GM08714 (cell line): ENCODE results near the gene RGS19.
"Not testable (repeated sequence)": the region's sequence is repeated elsewhere in the genome, so short reads cannot be mapped to it uniquely, and the experiment has no call there.

Source experiments
- H3K4me3 ChIP-seq: fragments of 200-500 bp; sonication (Bioruptor generic); 2 replicates; pipeline ENCODE4 v1.5.1; 2014; ENCODE audit warnings: mild to moderate bottlenecking, low read length, inconsistent platforms
- ZNF274 ChIP-seq: IDR thresholded peaks from 2 replicates; pipeline ENCODE4 v1.6.1; 2012; ENCODE audit warnings: mild to moderate bottlenecking, low read depth, low read length

The RGS19 gene

GRCh38 chr20:64092258-64093012 lies 13.1 kb upstream of the RGS19 start:
- no peak overlapping the region for H3K4me3 ChIP-seq
- no peak for TF ChIP-seq ZNF274

- TF ChIP-seq ZNF274: no peak
- no peak overlapping the region for H3K4me3 ChIP-seq
These were observed 12.5 kb upstream of the RGS19 start for GRCh38 chr20:64091770-64092169.

GRCh38 chr20:64091340-64091739 lies 12.0 kb upstream of the RGS19 start:
- no peak for TF ChIP-seq ZNF274
- H3K4me3 ChIP-seq: no peak overlapping the region

- TF ChIP-seq ZNF274: no peak
- no peak overlapping the region for H3K4me3 ChIP-seq
These were observed 10.8 kb upstream of the RGS19 start for GRCh38 chr20:64090165-64090564.

GRCh38 chr20:64088586-64088985 lies 9.3 kb upstream of the RGS19 start:
- H3K4me3 ChIP-seq: not testable (repeated sequence)

GRCh38 chr20:64087226-64087825 lies 8.0 kb upstream of the RGS19 start:
- H3K4me3 ChIP-seq: not testable (repeated sequence)

GRCh38 chr20:64086801-64087200 lies 7.5 kb upstream of the RGS19 start:
- TF ChIP-seq ZNF274: no peak
- no peak overlapping the region for H3K4me3 ChIP-seq

GRCh38 chr20:64084685-64085152 lies 5.4 kb upstream of the RGS19 start:
- no peak overlapping the region for H3K4me3 ChIP-seq
- no peak for TF ChIP-seq ZNF274

- peak within 1 kb of the TSS; percentile 7; the same call in 1 of the 2 replicates for H3K4me3 ChIP-seq
These were observed 4.7 kb upstream of the RGS19 start, which contains the start of gene LKAAEAR1 for GRCh38 chr20:64083804-64084684. Gene LKAAEAR1 (minus strand): TSS chr20:64084398. CDS start chr20:64084219, 179 bp downstream.

GRCh38 chr20:64083378-64083803 lies 4.1 kb upstream of the RGS19 start:
- no peak for TF ChIP-seq ZNF274
- peak overlapping the region; percentile 7; the same call in 1 of the 2 replicates for H3K4me3 ChIP-seq

More at GRCh38 chr20:64083804-64084684, 4.7 kb upstream of the RGS19 start, which contains the start of gene LKAAEAR1:
- TF ChIP-seq ZNF274: no peak

- TF ChIP-seq ZNF274: no peak
- peak overlapping the region; percentile 7; the same call in 1 of the 2 replicates for H3K4me3 ChIP-seq
These were observed 3.6 kb upstream of the RGS19 start for GRCh38 chr20:64082820-64083377.

GRCh38 chr20:64082126-64082731 lies 2.9 kb upstream of the RGS19 start:
- TF ChIP-seq ZNF274: no peak
- H3K4me3 ChIP-seq: no peak overlapping the region

GRCh38 chr20:64081624-64081964 lies 2.3 kb upstream of the RGS19 start:
- no peak overlapping the region for H3K4me3 ChIP-seq

More at GRCh38 chr20:64081624-64081964, 2.3 kb upstream of the RGS19 start:
- TF ChIP-seq ZNF274: no peak
